Measurements from ENCODE around the gene TCF15. TPM values are rescaled to one million over a fixed set of nuclear protein-coding genes. Genes with fewer than 3 reads are reported as not detected.

Gene TCF15
- under 0.01 TPM in 1 of 2 replicates, not detected in the other for total RNA-seq

GRCh38 chr20:610130-611046 lies at the start of gene TCF15:
Gene TCF15 (minus strand): TSS chr20:610309. CDS start chr20:610237, 72 bp downstream.

GRCh38 chr20:653110-653589 lies 43.0 kb upstream of the TCF15 start, which contains the start of gene SRXN1:
Gene SRXN1 (minus strand): TSS chr20:653200. CDS start chr20:653185, 15 bp downstream.

Other genes starting within 250 kb of the TCF15 start
- gene TRIB3, start 229.5 kb downstream of the TCF15 start, total RNA-seq, result 106 and 115 TPM in 2 replicates
- 71.3 and 71.4 TPM in 2 replicates for gene RBCK1, start 202.0 kb downstream of the TCF15 start, total RNA-seq
- gene TBC1D20, start 147.8 kb downstream of the TCF15 start, total RNA-seq, result 21.0 and 23.3 TPM in 2 replicates
- 87.0 and 95.2 TPM in 2 replicates for gene CSNK2A1, start 66.5 kb downstream of the TCF15 start, total RNA-seq
- gene SRXN1, start 42.9 kb upstream of the TCF15 start, total RNA-seq, result 34.5 and 39.0 TPM in 2 replicates
- gene SCRT2, start 65.5 kb upstream of the TCF15 start, total RNA-seq, result not detected in 2 replicates
- gene SLC52A3, start 158.2 kb upstream of the TCF15 start, total RNA-seq, result not detected in 2 replicates
- gene FAM110A, start 223.4 kb upstream of the TCF15 start, total RNA-seq, result 9.1 and 9.8 TPM in 2 replicates

Data from bronchus fibroblast of lung (primary cell).